KMS-11 (cell line): Measurements from ENCODE around the gene SEPTIN12.

ENCODE experiments used
- H2AFZ ChIP-seq: fragments of 200-600 bp; sonication (generic); 2 replicates; pipeline ENCODE4 v1.6.1; 2016; ENCODE audit warnings: antibody characterized with exemption, mixed run types, low read depth
- H3K27ac ChIP-seq: fragments of 200-600 bp; sonication (generic); 2 replicates; pipeline ENCODE4 v1.6.1; 2016; ENCODE audit warnings: mild to moderate bottlenecking, mixed run types
- H3K27me3 ChIP-seq: fragments of 200-600 bp; sonication (generic); 2 replicates; pipeline ENCODE4 v1.6.1; 2017; ENCODE audit warnings: mild to moderate bottlenecking, low read depth, mixed run types, moderate library complexity; ENCODE audit not compliant: insufficient read depth
- H3K36me3 ChIP-seq: fragments of 200-600 bp; sonication (generic); 2 replicates; pipeline ENCODE4 v1.6.1; 2017; ENCODE audit warnings: mild to moderate bottlenecking, mixed run types; ENCODE audit not compliant: insufficient read depth
- H3K4me1 ChIP-seq: fragments of 200-600 bp; sonication (generic); 2 replicates; pipeline ENCODE4 v1.6.1; 2016; ENCODE audit warnings: mild to moderate bottlenecking, low read depth, mixed run types; ENCODE audit not compliant: poor library complexity, severe bottlenecking
- H3K4me2 ChIP-seq: fragments of 200-600 bp; sonication (generic); 2 replicates; pipeline ENCODE4 v1.7.0; 2016; ENCODE audit warnings: mild to moderate bottlenecking, mixed run types
- H3K4me3 ChIP-seq: fragments of 200-600 bp; sonication (generic); IDR thresholded peaks from 2 replicates; pipeline ENCODE4 v1.6.1; 2017; ENCODE audit warnings: low read depth, low read length, mixed read lengths; ENCODE audit not compliant: insufficient read depth
- H3K79me2 ChIP-seq: fragments of 200-600 bp; sonication (generic); 2 replicates; pipeline ENCODE4 v1.6.1; 2016; ENCODE audit warnings: low read depth, mixed run types; ENCODE audit not compliant: insufficient read depth
- H3K9ac ChIP-seq: fragments of 200-600 bp; sonication (generic); 2 replicates; pipeline ENCODE4 v1.6.1; 2016; ENCODE audit warnings: mild to moderate bottlenecking, mixed run types
- H4K20me1 ChIP-seq: fragments of 200-600 bp; sonication (generic); 2 replicates; pipeline ENCODE4 v1.6.1; 2016; ENCODE audit warnings: mild to moderate bottlenecking, mixed run types; ENCODE audit not compliant: insufficient read depth
- TF ChIP-seq, protein P1 (sequence below): fragments of 200-600 bp; sonication (generic); conservative IDR thresholded peaks from 2 replicates; pipeline ENCODE4 v1.6.1; 2017; ENCODE audit warnings: low read depth, mild to moderate bottlenecking, antibody characterized with exemption, low read length, moderate library complexity, mixed read lengths

SEPTIN12 gene

DNA sequence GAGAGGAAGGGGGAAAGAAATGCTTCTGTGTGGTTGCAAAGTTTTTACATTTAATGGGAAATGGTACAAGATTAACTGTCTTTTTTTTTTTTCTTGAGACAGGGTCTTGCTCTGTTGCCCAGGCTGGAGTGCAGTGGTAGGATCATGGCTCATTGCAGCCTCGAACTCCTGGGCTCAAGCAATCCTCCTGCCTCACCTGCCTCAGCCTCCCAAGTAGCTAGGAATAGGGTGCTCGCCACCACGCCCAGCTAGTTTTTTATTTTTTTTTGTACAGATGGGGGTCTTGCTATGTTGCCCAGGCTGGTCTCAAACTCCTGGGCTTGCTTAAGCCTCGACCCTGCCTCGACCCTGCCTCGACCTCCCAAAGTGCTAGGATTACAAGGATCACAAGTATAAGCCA lies 18.1 kb upstream of the SEPTIN12 start:
- Histone ChIP-seq H3K36me3 (peaks cover 8% of the 10 kb centered on the region; the same call in 1 of the 2 replicates), H3K79me2 (no peaks in the 10 kb centered on the region), H3K27me3 (no peaks in the 10 kb centered on the region), H2AFZ (no peak overlapping the region), H4K20me1 (no peaks in the 10 kb centered on the region), H3K4me1 (peaks cover 8% of the 10 kb centered on the region), H3K9ac (no peak overlapping the region), H3K4me2 (no peak overlapping the region), H3K27ac (no peak overlapping the region), H3K4me3 (no peak overlapping the region)
- TF ChIP-seq, protein P1, sequence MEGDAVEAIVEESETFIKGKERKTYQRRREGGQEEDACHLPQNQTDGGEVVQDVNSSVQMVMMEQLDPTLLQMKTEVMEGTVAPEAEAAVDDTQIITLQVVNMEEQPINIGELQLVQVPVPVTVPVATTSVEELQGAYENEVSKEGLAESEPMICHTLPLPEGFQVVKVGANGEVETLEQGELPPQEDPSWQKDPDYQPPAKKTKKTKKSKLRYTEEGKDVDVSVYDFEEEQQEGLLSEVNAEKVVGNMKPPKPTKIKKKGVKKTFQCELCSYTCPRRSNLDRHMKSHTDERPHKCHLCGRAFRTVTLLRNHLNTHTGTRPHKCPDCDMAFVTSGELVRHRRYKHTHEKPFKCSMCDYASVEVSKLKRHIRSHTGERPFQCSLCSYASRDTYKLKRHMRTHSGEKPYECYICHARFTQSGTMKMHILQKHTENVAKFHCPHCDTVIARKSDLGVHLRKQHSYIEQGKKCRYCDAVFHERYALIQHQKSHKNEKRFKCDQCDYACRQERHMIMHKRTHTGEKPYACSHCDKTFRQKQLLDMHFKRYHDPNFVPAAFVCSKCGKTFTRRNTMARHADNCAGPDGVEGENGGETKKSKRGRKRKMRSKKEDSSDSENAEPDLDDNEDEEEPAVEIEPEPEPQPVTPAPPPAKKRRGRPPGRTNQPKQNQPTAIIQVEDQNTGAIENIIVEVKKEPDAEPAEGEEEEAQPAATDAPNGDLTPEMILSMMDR: no peak

DNA sequence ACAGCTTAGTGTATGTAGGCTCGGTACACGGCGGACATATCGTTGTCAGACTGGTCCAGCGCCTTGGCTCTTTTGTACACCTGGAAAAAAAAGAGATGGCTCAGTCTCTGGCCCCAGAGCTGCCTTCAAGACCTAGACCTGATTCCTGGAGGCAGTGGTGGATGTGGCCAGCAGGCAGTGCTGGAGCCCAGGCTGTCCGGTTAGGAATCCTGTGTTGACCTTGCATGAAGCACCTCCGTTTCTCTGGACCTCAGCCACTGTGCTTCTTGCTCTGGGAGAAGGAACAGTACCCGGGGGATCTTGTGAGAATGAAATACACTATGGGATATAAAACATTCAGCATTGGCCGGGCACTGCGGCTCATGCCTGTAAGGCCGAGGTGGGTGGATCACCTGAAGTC lies 17.1 kb upstream of the SEPTIN12 start:
- Histone ChIP-seq H4K20me1 (no peaks in the 10 kb centered on the region), H3K4me1 (peaks cover 13% of the 10 kb centered on the region), H3K4me3 (no peak overlapping the region), H3K4me2 (no peak overlapping the region), H3K27me3 (no peaks in the 10 kb centered on the region), H3K27ac (no peak overlapping the region), H3K79me2 (no peaks in the 10 kb centered on the region), H2AFZ (no peak overlapping the region), H3K36me3 (peaks cover 8% of the 10 kb centered on the region; the same call in 1 of the 2 replicates), H3K9ac (no peak overlapping the region)
- TF ChIP-seq, protein P1: no peak

DNA sequence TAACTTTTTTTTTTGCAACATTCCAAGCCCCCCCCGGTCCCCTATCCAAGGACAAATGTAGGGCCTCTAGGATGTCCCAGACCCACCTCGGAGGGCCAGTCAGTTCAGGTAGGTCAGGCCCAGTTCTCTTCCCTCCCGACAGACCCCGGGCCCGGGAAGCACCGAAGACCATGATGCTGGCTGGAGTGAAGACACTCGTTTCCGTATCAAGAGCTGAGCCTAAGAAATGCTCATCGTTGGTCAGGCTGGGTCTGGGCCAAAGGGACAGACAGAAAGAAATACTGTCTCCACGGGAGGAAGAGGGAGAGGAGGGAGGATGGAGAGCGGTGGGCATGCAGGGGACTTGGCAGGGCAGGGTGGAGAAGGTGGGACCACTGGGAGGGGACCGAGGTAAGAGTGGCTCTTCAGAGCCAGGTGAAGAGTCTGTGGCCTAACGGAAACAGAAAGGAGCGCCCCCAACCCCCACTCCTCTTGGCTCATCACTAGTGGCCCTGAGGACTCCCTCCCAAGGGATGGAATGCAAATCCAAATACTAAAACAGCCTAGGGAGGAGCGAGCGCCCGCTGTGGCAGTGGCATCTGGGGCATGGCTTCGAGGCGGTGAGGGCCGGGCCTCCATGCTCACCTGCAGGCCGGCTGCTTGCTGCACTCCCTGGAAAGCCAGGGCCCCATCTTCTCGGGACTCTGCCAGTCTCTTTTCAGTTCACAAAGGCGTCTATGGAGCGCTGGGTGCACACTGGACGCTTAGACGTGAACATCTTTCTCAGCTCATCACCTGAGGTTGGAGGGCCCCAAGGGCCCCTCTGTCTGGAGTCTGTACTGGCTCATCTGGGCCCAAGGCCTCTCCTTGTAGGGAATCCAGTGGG lies 16.0 kb upstream of the SEPTIN12 start:
- H2AFZ ChIP-seq: no peak overlapping the region
- H4K20me1 ChIP-seq: no peaks in the 10 kb centered on the region
- TF ChIP-seq, protein P1: no peak
- H3K79me2 ChIP-seq: no peaks in the 10 kb centered on the region
- no peak overlapping the region; the same call in 1 of the 2 replicates for H3K4me2 ChIP-seq
- H3K27me3 ChIP-seq: no peaks in the 10 kb centered on the region
- peaks cover 8% of the 10 kb centered on the region; the same call in 1 of the 2 replicates for H3K36me3 ChIP-seq
- H3K9ac ChIP-seq: no peak overlapping the region
- peaks cover 13% of the 10 kb centered on the region for H3K4me1 ChIP-seq
- H3K4me3 ChIP-seq: no peak overlapping the region
- H3K27ac ChIP-seq: no peak overlapping the region

DNA sequence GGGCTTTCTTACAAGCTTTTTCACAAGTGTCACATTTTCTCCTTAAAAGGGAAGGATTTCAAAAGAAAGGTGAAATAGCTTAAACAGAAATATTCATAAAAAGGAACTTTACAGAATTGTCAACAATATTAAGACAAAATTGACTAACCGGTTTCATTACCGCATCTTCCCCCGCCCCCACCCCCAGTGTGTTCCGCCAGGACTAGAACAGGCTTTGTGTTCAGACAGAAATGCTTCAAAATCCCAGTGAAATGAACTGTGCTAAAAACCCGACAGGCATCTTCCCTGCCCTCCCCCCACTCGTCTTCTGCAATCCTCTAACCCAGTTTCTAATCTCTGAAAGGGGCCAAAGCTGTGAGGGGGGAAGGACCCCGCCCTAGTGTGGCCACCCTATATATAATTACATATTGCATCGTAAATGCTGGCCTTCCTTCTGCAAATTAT lies 15.3 kb upstream of the SEPTIN12 start:
- no peaks in the 10 kb centered on the region for H4K20me1 ChIP-seq
- no peak overlapping the region for H3K4me3 ChIP-seq
- H3K36me3 ChIP-seq: peaks cover 8% of the 10 kb centered on the region; the same call in 1 of the 2 replicates
- H3K27ac ChIP-seq: no peak overlapping the region; the same call in 1 of the 2 replicates
- TF ChIP-seq, protein P1: no peak
- no peak overlapping the region for H2AFZ ChIP-seq
- no peaks in the 10 kb centered on the region for H3K27me3 ChIP-seq
- no peak overlapping the region for H3K9ac ChIP-seq
- peaks cover 13% of the 10 kb centered on the region for H3K4me1 ChIP-seq
- H3K4me2 ChIP-seq: peak overlapping the region; percentile 94
- no peaks in the 10 kb centered on the region for H3K79me2 ChIP-seq
